Erythroblast (primary cell): ENCODE results near the gene SLC12A2.

Experiments used
- GATA1 ChIP-seq: IDR thresholded peaks from 2 replicates; pipeline ENCODE4 v1.6.1; 2011; ENCODE audit warnings: low read depth, mild to moderate bottlenecking, control low read depth, low read length, moderate library complexity
- POLR2A ChIP-seq: IDR thresholded peaks from 2 replicates; pipeline ENCODE4 v1.6.1; 2011; ENCODE audit warnings: mild to moderate bottlenecking, low read length

DNA sequence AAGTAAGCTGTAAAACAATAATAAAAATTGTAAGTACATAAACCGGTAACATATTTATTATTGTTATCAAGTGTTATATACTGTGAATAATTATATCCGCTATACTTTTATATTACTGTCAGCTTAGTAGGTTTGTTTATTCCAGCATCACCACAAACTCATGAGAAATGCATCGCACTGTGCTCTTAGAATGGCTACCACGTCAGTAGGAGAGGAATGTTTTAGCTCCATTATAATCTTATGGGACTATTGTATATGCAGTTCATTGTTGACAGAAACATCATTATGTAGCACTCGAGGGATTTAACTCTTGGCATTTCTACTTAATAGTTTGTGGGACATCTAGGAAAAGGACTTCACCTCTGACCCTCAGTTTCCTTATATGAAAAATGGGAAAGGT, 16.4 kb downstream of the SLC12A2 start:
- TF ChIP-seq POLR2A = no peak
- TF ChIP-seq GATA1 = no peak
